Osteoblast (primary cell): Measurements from ENCODE around the gene JAG2. TPM values are rescaled to one million over a fixed set of nuclear protein-coding genes. Genes with fewer than 3 reads are reported as not detected.

Experiments
- DNase-seq: peaks from one replicate; pipeline ENCODE4 v3.0.0; 2011; ENCODE audit warnings: low spot score, mixed read lengths; ENCODE audit not compliant: insufficient read length; ENCODE audit errors: missing footprints
- H2AFZ ChIP-seq: 2 replicates; pipeline ENCODE4 v1.6.0; 2011; ENCODE audit warnings: mild to moderate bottlenecking, low read length
- H3K27ac ChIP-seq: 2 replicates; pipeline ENCODE4 v1.5.1; 2011; ENCODE audit warnings: mild to moderate bottlenecking, low read depth, low read length, moderate library complexity
- H3K27me3 ChIP-seq: 2 replicates; pipeline ENCODE4 v1.6.0; 2012; ENCODE audit warnings: mild to moderate bottlenecking, control low read depth, inconsistent platforms, low read length, moderate library complexity; ENCODE audit not compliant: insufficient read depth
- H3K36me3 ChIP-seq: 2 replicates; pipeline ENCODE4 v1.5.1; 2011; ENCODE audit warnings: mild to moderate bottlenecking, low read length, control low read depth, moderate library complexity; ENCODE audit not compliant: insufficient read depth
- H3K4me1 ChIP-seq: 2 replicates; pipeline ENCODE4 v1.5.1; 2011; ENCODE audit warnings: mild to moderate bottlenecking, low read length, control low read depth, moderate library complexity; ENCODE audit not compliant: insufficient read depth
- H3K4me2 ChIP-seq: 2 replicates; pipeline ENCODE4 v1.6.0; 2011; ENCODE audit warnings: mild to moderate bottlenecking, low read length; ENCODE audit not compliant: insufficient read depth
- H3K4me3 ChIP-seq: fragments of 200-600 bp; sonication (generic); 3 replicates; pipeline ENCODE4 v1.5.1; 2012; ENCODE audit warnings: mild to moderate bottlenecking, low read length, inconsistent platforms; ENCODE audit not compliant: insufficient read depth
- H3K79me2 ChIP-seq: 2 replicates; pipeline ENCODE4 v1.6.0; 2012; ENCODE audit warnings: mild to moderate bottlenecking, low read length, control low read depth, inconsistent platforms; ENCODE audit not compliant: insufficient read depth
- H3K9me3 ChIP-seq: 2 replicates; pipeline ENCODE4 v1.5.1; 2011; ENCODE audit warnings: low read depth, low read length, control low read depth
- H4K20me1 ChIP-seq: 2 replicates; pipeline ENCODE4 v1.6.0; 2012; ENCODE audit warnings: mild to moderate bottlenecking, low read length, control low read depth; ENCODE audit not compliant: insufficient read depth
- CTCF ChIP-seq: IDR thresholded peaks from 2 replicates; pipeline ENCODE4 v1.5.1; 2011; ENCODE audit warnings: mild to moderate bottlenecking, low read depth, low read length, moderate library complexity; ENCODE audit errors: extremely low read depth
- total RNA-seq: library from RNA; depleted of rRNA; stranded (reverse); fragments of >200 nt; gene quantifications from 2 replicates; pipeline ENCODE4 v1.2.3, GENCODE V29; 2012

JAG2 gene
- total RNA-seq, 1 donor, result 3.3 TPM

GRCh38 chr14:105203701-105204100 lies 35.1 kb upstream of the JAG2 start:
- H3K4me3 ChIP-seq, result no peak overlapping the region
- no peaks in the 10 kb centered on the region for H3K79me2 ChIP-seq
- TF ChIP-seq CTCF, result no peak
- H3K4me1 ChIP-seq, result peaks cover 7% of the 10 kb centered on the region
- no peak overlapping the region for H3K4me2 ChIP-seq
- H3K27ac ChIP-seq, result no peak overlapping the region
- H3K9me3 ChIP-seq, result no peaks in the 10 kb centered on the region
- no peaks in the 10 kb centered on the region for H4K20me1 ChIP-seq
- no peak for DNase-seq
- no peaks in the 10 kb centered on the region for H3K36me3 ChIP-seq
- H3K27me3 ChIP-seq, result peaks cover 4% of the 10 kb centered on the region
- H2AFZ ChIP-seq, result no peak overlapping the region

- H2AFZ ChIP-seq, result no peak overlapping the region
- no peaks in the 10 kb centered on the region for H3K79me2 ChIP-seq
- H3K27me3 ChIP-seq, result peaks cover 4% of the 10 kb centered on the region
- H3K27ac ChIP-seq, result no peak overlapping the region
- H4K20me1 ChIP-seq, result no peaks in the 10 kb centered on the region
- no peak overlapping the region for H3K4me2 ChIP-seq
- H3K4me1 ChIP-seq, result peaks cover 7% of the 10 kb centered on the region
- DNase-seq, result peak; percentile 99
- TF ChIP-seq CTCF, result peak; percentile 78
- no peak overlapping the region for H3K4me3 ChIP-seq
- H3K9me3 ChIP-seq, result no peaks in the 10 kb centered on the region
- H3K36me3 ChIP-seq, result no peaks in the 10 kb centered on the region
These were observed 34.5 kb upstream of the JAG2 start for GRCh38 chr14:105203057-105203531.

- Histone ChIP-seq H3K27me3 (peaks cover 12% of the 10 kb centered on the region), H3K4me3 (no peak overlapping the region), H4K20me1 (no peaks in the 10 kb centered on the region), H3K79me2 (no peaks in the 10 kb centered on the region), H3K36me3 (no peaks in the 10 kb centered on the region), H3K4me1 (peaks cover 7% of the 10 kb centered on the region), H2AFZ (no peak overlapping the region), H3K4me2 (no peak overlapping the region), H3K27ac (no peak overlapping the region), H3K9me3 (no peaks in the 10 kb centered on the region)
- no peak for DNase-seq
- TF ChIP-seq CTCF, result no peak
These were observed 33.4 kb upstream of the JAG2 start for GRCh38 chr14:105201925-105202513.

GRCh38 chr14:105201156-105201924 lies 32.8 kb upstream of the JAG2 start:
- Histone ChIP-seq H2AFZ (no peak overlapping the region), H3K4me1 (peaks cover 7% of the 10 kb centered on the region), H3K36me3 (no peaks in the 10 kb centered on the region), H3K27ac (no peak overlapping the region), H3K27me3 (peaks cover 17% of the 10 kb centered on the region), H3K79me2 (no peaks in the 10 kb centered on the region), H3K4me2 (no peak overlapping the region), H3K9me3 (no peaks in the 10 kb centered on the region), H4K20me1 (no peaks in the 10 kb centered on the region), H3K4me3 (no peak overlapping the region)
- no peak for TF ChIP-seq CTCF
- no peak for DNase-seq
